ENCODE measurements around the gene RPP25. TPM values are rescaled to one million over a fixed set of nuclear protein-coding genes. Genes with fewer than 3 reads are reported as not detected.

Gene RPP25
- polyA plus RNA-seq, 3 donors: 1.7 to 6.7 (median 6.5) TPM

GRCh38 chr15:74924525-74924924, 32.0 kb downstream of the RPP25 start:
- peaks cover 67 to 96% of the 10 kb centered on the region in 2 donors for H3K36me3 Mint-ChIP-seq

DNA sequence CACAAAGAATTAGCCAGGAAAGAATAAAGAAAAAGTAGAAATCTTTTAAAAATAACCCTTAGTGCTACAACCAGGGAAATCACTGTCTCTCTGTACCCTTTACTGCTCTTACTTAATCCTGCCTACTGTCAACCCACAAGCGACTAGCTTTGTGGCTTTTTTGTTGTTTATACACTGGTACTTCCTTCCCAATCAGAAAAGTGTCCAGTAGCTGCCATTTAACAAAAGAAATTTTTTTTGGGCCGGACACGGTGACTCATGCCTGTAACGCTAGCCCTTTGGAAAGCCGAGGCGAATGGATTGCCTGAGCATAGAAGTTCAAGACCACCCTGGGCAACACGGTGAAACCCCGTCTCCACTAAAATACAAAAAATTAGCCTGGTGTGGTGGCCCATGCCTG, 36.1 kb downstream of the RPP25 start:
- DNase-seq: no peak

More at GRCh38 chr15:74924525-74924924, 32.0 kb downstream of the RPP25 start:
- H3K4me2 ChIP-seq (replicated peaks; ENCODE audit: extremely low read depth, low read length, poor library complexity, severe bottlenecking): no peak overlapping the region
- H3K36me3 ChIP-seq (replicated peaks in 1 of 2; ENCODE audit: control insufficient read depth in 1 of 2, insufficient read depth in 2 of 2, low read length in 2 of 2): peaks cover 78 to 96% of the 10 kb centered on the region in 2 donors
- peaks cover 34% of the 10 kb centered on the region for H3K79me2 ChIP-seq (ENCODE audit: insufficient read depth, low read length)
- no peak for DNase-seq
- WGBS (ENCODE audit: insufficient coverage): no CpG with 5 or more reads among the region's 3 CpGs
- intact Hi-C loops (cut with micrococcal nuclease): no loop called here
- H3K4me3 ChIP-seq (replicated peaks in 1 of 3; ENCODE audit: low read depth in 2 of 3, low read length in 3 of 3): no peak overlapping the region
- H3K9me3 ChIP-seq (replicated peaks in 1 of 2; ENCODE audit: control insufficient read depth in 1 of 2, insufficient read depth in 1 of 2, low read length in 2 of 2): no peaks in the 10 kb centered on the region
- H3K27me3 Mint-ChIP-seq (ENCODE audit: low read depth in 3 of 3): peaks cover 0 to 1% (median 0%) of the 10 kb centered on the region in 3 donors
- TF ChIP-seq CTCF (IDR thresholded peaks at IDR 0.05): no peak
- H4K20me1 ChIP-seq (ENCODE audit: insufficient read depth, low read length): peaks cover 33% of the 10 kb centered on the region
- no peak overlapping the region for H2AFZ ChIP-seq (ENCODE audit: insufficient read depth, low read depth, low read length, poor library complexity, severe bottlenecking)
- no peaks in the 10 kb centered on the region for H3K27me3 ChIP-seq (ENCODE audit: control insufficient read depth in 2 of 2, insufficient read depth in 2 of 2, low read length in 2 of 2)
- H3K4me1 Mint-ChIP-seq: peaks cover 9% of the 10 kb centered on the region
- no peak overlapping the region for H3K27ac Mint-ChIP-seq
- H3K4me3 Mint-ChIP-seq: no peak overlapping the region
- H3K27ac ChIP-seq (ENCODE audit: low read depth in 1 of 2, low read length in 2 of 2): no peak overlapping the region
- no peak overlapping the region for H3K9ac ChIP-seq (ENCODE audit: insufficient read depth, low read length, poor library complexity, severe bottlenecking)
- peaks cover 0 to 5% of the 10 kb centered on the region in 2 donors for H3K4me1 ChIP-seq (ENCODE audit: control insufficient read depth in 1 of 2, insufficient read depth in 2 of 2, low read length in 2 of 2)
- no peaks in the 10 kb centered on the region for H3K9me3 Mint-ChIP-seq

More for the DNA sequence above, 36.1 kb downstream of the RPP25 start:
- Histone ChIP-seq H3K9me3 (replicated peaks in 1 of 2; ENCODE audit: control insufficient read depth in 1 of 2, insufficient read depth in 1 of 2, low read length in 2 of 2) (no peaks in the 10 kb centered on the region), H3K9ac (ENCODE audit: insufficient read depth, low read length, poor library complexity, severe bottlenecking) (no peak overlapping the region), H3K27ac (ENCODE audit: low read depth in 1 of 2, low read length in 2 of 2) (no peak overlapping the region), H2AFZ (ENCODE audit: insufficient read depth, low read depth, low read length, poor library complexity, severe bottlenecking) (no peak overlapping the region), H3K4me1 (ENCODE audit: control insufficient read depth in 1 of 2, insufficient read depth in 2 of 2, low read length in 2 of 2) (peaks cover 0 to 5% of the 10 kb centered on the region in 2 donors), H3K4me2 (replicated peaks; ENCODE audit: extremely low read depth, low read length, poor library complexity, severe bottlenecking) (no peak overlapping the region), H3K4me3 (replicated peaks in 1 of 3; ENCODE audit: low read depth in 2 of 3, low read length in 3 of 3) (no peak overlapping the region), H3K79me2 (ENCODE audit: insufficient read depth, low read length) (peaks cover 7% of the 10 kb centered on the region), H3K27me3 (ENCODE audit: control insufficient read depth in 2 of 2, insufficient read depth in 2 of 2, low read length in 2 of 2) (no peaks in the 10 kb centered on the region), H4K20me1 (ENCODE audit: insufficient read depth, low read length) (peaks cover 6% of the 10 kb centered on the region), H3K36me3 (replicated peaks in 1 of 2; ENCODE audit: control insufficient read depth in 1 of 2, insufficient read depth in 2 of 2, low read length in 2 of 2) (peaks cover 72 to 96% of the 10 kb centered on the region in 2 donors)
- Mint-ChIP-seq H3K4me3 (no peak overlapping the region), H3K27me3 (ENCODE audit: low read depth in 3 of 3) (peaks cover 0 to 1% (median 0%) of the 10 kb centered on the region in 3 donors), H3K9me3 (no peaks in the 10 kb centered on the region), H3K27ac (peak overlapping the region in 3 of 7 donors; percentile 63 to 86 (median 76)), H3K36me3 (peaks cover 66 to 95% of the 10 kb centered on the region in 2 donors), H3K4me1 (peaks cover 9% of the 10 kb centered on the region)
- no peak for TF ChIP-seq CTCF (IDR thresholded peaks at IDR 0.05)
- intact Hi-C loops (cut with micrococcal nuclease): no loop called here
- WGBS (ENCODE audit: insufficient coverage): 12% methylated on average over 5 of the region's 8 CpGs

All from CD14-positive monocyte (primary cell).